Neural cell (in vitro differentiated cells): ENCODE results near the gene SGTA. TPM values are rescaled to one million over a fixed set of nuclear protein-coding genes. Genes with fewer than 3 reads are reported as not detected.

Experiments
- H2AFZ ChIP-seq: fragments of 200-600, 300-800 bp; sonication (generic), shearing (Covaris generic); 2 replicates; pipeline ENCODE4 v1.6.0; 2014; ENCODE audit warnings: low read depth, mild to moderate bottlenecking, antibody characterized with exemption, low read length, moderate library complexity
- H3F3A ChIP-seq: fragments of 200-600 bp; shearing (Covaris generic); 2 replicates; pipeline ENCODE4 v1.6.1; 2016; ENCODE audit warnings: mild to moderate bottlenecking, moderate library complexity, mixed read lengths, antibody characterized with exemption, low read length; ENCODE audit not compliant: insufficient read depth, poor library complexity, severe bottlenecking
- H3K27ac ChIP-seq: fragments of 200-600, 300-800 bp; sonication (generic), shearing (Covaris generic); 2 replicates; pipeline ENCODE4 v1.5.1; 2014; ENCODE audit warnings: mild to moderate bottlenecking, low read length, moderate library complexity
- H3K27me3 ChIP-seq: fragments of 300-800, 200-600 bp; sonication (generic), shearing (Covaris generic); 2 replicates; pipeline ENCODE4 v1.6.0; 2014; ENCODE audit warnings: mild to moderate bottlenecking, low read depth, low read length, moderate library complexity; ENCODE audit not compliant: insufficient read depth
- H3K36me3 ChIP-seq: fragments of 300-800, 200-600 bp; sonication (generic), shearing (Covaris generic); 2 replicates; pipeline ENCODE4 v1.5.1; 2014; ENCODE audit warnings: mild to moderate bottlenecking, antibody characterized with exemption, low read length, moderate library complexity; ENCODE audit not compliant: insufficient read depth
- H3K4me2 ChIP-seq: fragments of 300-800, 200-600 bp; sonication (generic), shearing (Covaris generic); 2 replicates; pipeline ENCODE4 v1.6.0; 2014; ENCODE audit warnings: mild to moderate bottlenecking, low read length
- H3K4me3 ChIP-seq: fragments of 300-800, 200-600 bp; sonication (generic), shearing (Covaris generic); 2 replicates; pipeline ENCODE4 v1.5.1; 2014; ENCODE audit warnings: mild to moderate bottlenecking, low read length, moderate library complexity
- H3K79me2 ChIP-seq: fragments of 200-600 bp; shearing (Covaris generic); replicated peaks from 2 replicates; pipeline ENCODE4 v1.6.0; 2014; ENCODE audit warnings: mild to moderate bottlenecking, low read length, moderate library complexity; ENCODE audit not compliant: insufficient read depth
- H3K9ac ChIP-seq: fragments of 300-800, 200-600 bp; sonication (generic), shearing (Covaris generic); 2 replicates; pipeline ENCODE4 v1.6.1; 2016; ENCODE audit warnings: mild to moderate bottlenecking, low read length, mixed read lengths
- H3K9me2 ChIP-seq: fragments of 200-600 bp; shearing (Covaris generic); 2 replicates; pipeline ENCODE4 v1.6.1; 2016; ENCODE audit warnings: mild to moderate bottlenecking, low read length, mixed read lengths; ENCODE audit not compliant: insufficient read depth
- H3K9me3 ChIP-seq: fragments of 200-600, 300-800 bp; sonication (generic), shearing (Covaris generic); 2 replicates; pipeline ENCODE4 v1.6.1; 2016; ENCODE audit warnings: mild to moderate bottlenecking, mixed run types, low read length, moderate library complexity, mixed read lengths
- H4K20me1 ChIP-seq: fragments of 200-600 bp; shearing (Covaris generic); 2 replicates; pipeline ENCODE4 v1.6.1; 2016; ENCODE audit warnings: mild to moderate bottlenecking, mixed run types; ENCODE audit not compliant: insufficient read depth
- CTCF ChIP-seq: fragments of 450-650 bp; IDR thresholded peaks from 2 replicates; pipeline ENCODE4 v1.5.1; 2014; ENCODE audit warnings: antibody characterized with exemption, mild to moderate bottlenecking, moderate library complexity; ENCODE audit not compliant: poor library complexity, severe bottlenecking
- EP300 ChIP-seq: fragments of 450-650 bp; conservative IDR thresholded peaks from 2 replicates; pipeline ENCODE4 v1.6.1; 2014; ENCODE audit warnings: antibody characterized with exemption, mild to moderate bottlenecking, moderate library complexity; ENCODE audit not compliant: poor library complexity, severe bottlenecking
- EZH2 ChIP-seq: fragments of 200-600, 300-800 bp; shearing (Covaris generic), sonication (generic); IDR thresholded peaks from 2 replicates; pipeline ENCODE4 v1.6.1; 2014; ENCODE audit warnings: antibody characterized with exemption, low read length, borderline replicate concordance, mild to moderate bottlenecking; ENCODE audit not compliant: insufficient read depth, poor library complexity, severe bottlenecking
- MXI1 ChIP-seq: fragments of 450-650 bp; conservative IDR thresholded peaks from 2 replicates; pipeline ENCODE4 v1.6.1; 2014; ENCODE audit warnings: antibody characterized with exemption, mild to moderate bottlenecking; ENCODE audit not compliant: poor library complexity, severe bottlenecking
- POLR2AphosphoS5 ChIP-seq: IDR thresholded peaks from 2 replicates; pipeline ENCODE4 v1.6.1; 2012
- RAD21 ChIP-seq: fragments of 450-650 bp; conservative IDR thresholded peaks from 2 replicates; pipeline ENCODE4 v1.6.1; 2014; ENCODE audit warnings: antibody characterized with exemption, mild to moderate bottlenecking, moderate library complexity
- REST ChIP-seq: IDR thresholded peaks from 2 replicates; pipeline ENCODE4 v1.6.1; 2012; ENCODE audit warnings: borderline replicate concordance
- SMC3 ChIP-seq: fragments of 450-650 bp; conservative IDR thresholded peaks from 2 replicates; pipeline ENCODE4 v1.6.1; 2014; ENCODE audit warnings: antibody characterized with exemption, mild to moderate bottlenecking, moderate library complexity; ENCODE audit not compliant: poor library complexity
- TAF1 ChIP-seq: IDR thresholded peaks from 2 replicates; pipeline ENCODE4 v1.6.1; 2012; ENCODE audit warnings: low read depth
- polyA plus RNA-seq: library from polyadenylated mRNA; depleted of rRNA; stranded (reverse); fragments of >200 nt; gene quantifications from 2 replicates; pipeline ENCODE4 v1.2.3, GENCODE V29; 2014

The SGTA gene
- polyA plus RNA-seq, 1 donor from 2014 or later, result 80.6 TPM

GRCh38 chr19:2767688-2768087, 15.4 kb downstream of the SGTA start:
- Histone ChIP-seq H3K4me3 (no peak overlapping the region), H3K79me2 (peaks cover 8% of the 10 kb centered on the region), H3K4me2 (no peak overlapping the region), H4K20me1 (no peaks in the 10 kb centered on the region), H3K9me2 (no peaks in the 10 kb centered on the region), H3K36me3 (no peaks in the 10 kb centered on the region), H2AFZ (no peak overlapping the region), H3K9ac (no peak overlapping the region), H3K27me3 (no peaks in the 10 kb centered on the region), H3K27ac (no peak overlapping the region), H3F3A (no peaks in the 10 kb centered on the region), H3K9me3 (no peaks in the 10 kb centered on the region)
- no peak for TF ChIP-seq EZH2
- TF ChIP-seq TAF1, result no peak
- TF ChIP-seq REST, result no peak
- no peak for TF ChIP-seq POLR2AphosphoS5
- no peak for TF ChIP-seq CTCF
- no peak for TF ChIP-seq MXI1

GRCh38 chr19:2766594-2767372, 16.3 kb downstream of the SGTA start:
- Histone ChIP-seq H3K9me2 (no peaks in the 10 kb centered on the region), H3K27me3 (no peaks in the 10 kb centered on the region), H2AFZ (no peak overlapping the region), H3K9me3 (no peaks in the 10 kb centered on the region), H3K4me3 (no peak overlapping the region), H3K4me2 (no peak overlapping the region), H3K79me2 (peaks cover 4% of the 10 kb centered on the region), H4K20me1 (no peaks in the 10 kb centered on the region), H3K36me3 (no peaks in the 10 kb centered on the region), H3K27ac (no peak overlapping the region), H3F3A (no peaks in the 10 kb centered on the region), H3K9ac (no peak overlapping the region)
- no peak for TF ChIP-seq EP300
- no peak for TF ChIP-seq CTCF
- no peak for TF ChIP-seq POLR2AphosphoS5
- no peak for TF ChIP-seq EZH2
- TF ChIP-seq MXI1, result no peak
- no peak for TF ChIP-seq TAF1
- no peak for TF ChIP-seq RAD21
- no peak for TF ChIP-seq SMC3
- no peak for TF ChIP-seq REST
